Muscle layer of duodenum (tissue), 2 donors: ENCODE measurements around the gene OLIG1.

Experiments
- H3K27ac ChIP-seq: one replicate; pipeline ENCODE4 v1.7.0; 2013; ENCODE audit warnings: mild to moderate bottlenecking, low read length
- H3K27me3 ChIP-seq: one replicate; pipeline ENCODE4 v1.7.0; 2013; ENCODE audit warnings: low read depth, mild to moderate bottlenecking, control low read depth, low read length
- H3K36me3 ChIP-seq, 2 donors: one replicate each; pipeline ENCODE4 v1.7.0; 2013; ENCODE audit warnings: low read length in 2 of 2, control low read depth in 1 of 2, mild to moderate bottlenecking in 1 of 2; ENCODE audit not compliant: insufficient read depth in 2 of 2, control insufficient read depth in 1 of 2
- H3K4me1 ChIP-seq, 2 donors: one replicate each; pipeline ENCODE4 v1.7.0; 2013; ENCODE audit warnings: low read length in 2 of 2, mild to moderate bottlenecking in 2 of 2, control low read depth in 1 of 2, moderate library complexity in 1 of 2; ENCODE audit not compliant: insufficient read depth in 2 of 2, control insufficient read depth in 1 of 2
- H3K4me3 ChIP-seq, 2 donors: one replicate each; pipeline ENCODE4 v1.7.0; 2013; ENCODE audit warnings: low read length in 2 of 2, low read depth in 1 of 2, mild to moderate bottlenecking in 1 of 2
- H3K9me3 ChIP-seq, 2 donors: one replicate each; pipeline ENCODE4 v1.7.0; 2013; ENCODE audit warnings: low read length in 2 of 2, control low read depth in 1 of 2, mild to moderate bottlenecking in 1 of 2; ENCODE audit not compliant: control insufficient read depth in 1 of 2
- donor health status: healthy.

Gene OLIG1

DNA sequence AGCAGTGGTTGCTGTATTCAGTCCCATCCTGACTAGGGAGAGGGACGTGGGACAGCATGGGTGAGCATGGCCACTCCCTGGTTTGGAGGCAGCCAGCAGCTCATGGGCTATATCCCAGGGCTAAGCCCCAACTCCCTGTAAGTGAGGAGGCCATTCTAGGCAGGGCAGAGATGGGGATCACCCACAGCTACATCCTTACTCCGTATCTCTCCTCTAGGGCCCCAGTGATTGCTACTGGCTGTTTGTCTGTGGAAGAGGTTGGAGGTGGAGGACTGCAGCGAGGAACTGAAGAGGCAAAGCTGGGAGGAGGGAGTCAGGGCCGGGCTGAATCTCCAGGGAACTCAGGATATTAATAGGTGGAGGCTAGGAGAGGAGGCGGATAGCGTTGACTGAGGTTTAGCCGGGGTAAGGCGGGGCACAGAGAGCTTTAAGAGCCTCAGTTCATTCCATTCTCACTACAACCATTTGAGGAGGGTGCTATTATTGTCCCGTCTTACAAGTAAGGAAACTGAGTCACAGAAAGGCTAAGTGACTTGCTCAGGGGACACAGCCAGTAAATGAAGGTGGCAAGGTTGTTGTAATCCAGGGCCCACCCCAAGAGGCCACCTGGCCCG is 37.4 kb upstream of the OLIG1 start:
- no peak overlapping the region for H3K27ac ChIP-seq
- peaks cover 3 to 16% of the 10 kb centered on the region in 2 donors for H3K4me1 ChIP-seq
- H3K27me3 ChIP-seq, result peaks cover 61% of the 10 kb centered on the region
- H3K36me3 ChIP-seq, result no peaks in the 10 kb centered on the region
- H3K9me3 ChIP-seq, result no peaks in the 10 kb centered on the region
- no peak overlapping the region for H3K4me3 ChIP-seq

DNA sequence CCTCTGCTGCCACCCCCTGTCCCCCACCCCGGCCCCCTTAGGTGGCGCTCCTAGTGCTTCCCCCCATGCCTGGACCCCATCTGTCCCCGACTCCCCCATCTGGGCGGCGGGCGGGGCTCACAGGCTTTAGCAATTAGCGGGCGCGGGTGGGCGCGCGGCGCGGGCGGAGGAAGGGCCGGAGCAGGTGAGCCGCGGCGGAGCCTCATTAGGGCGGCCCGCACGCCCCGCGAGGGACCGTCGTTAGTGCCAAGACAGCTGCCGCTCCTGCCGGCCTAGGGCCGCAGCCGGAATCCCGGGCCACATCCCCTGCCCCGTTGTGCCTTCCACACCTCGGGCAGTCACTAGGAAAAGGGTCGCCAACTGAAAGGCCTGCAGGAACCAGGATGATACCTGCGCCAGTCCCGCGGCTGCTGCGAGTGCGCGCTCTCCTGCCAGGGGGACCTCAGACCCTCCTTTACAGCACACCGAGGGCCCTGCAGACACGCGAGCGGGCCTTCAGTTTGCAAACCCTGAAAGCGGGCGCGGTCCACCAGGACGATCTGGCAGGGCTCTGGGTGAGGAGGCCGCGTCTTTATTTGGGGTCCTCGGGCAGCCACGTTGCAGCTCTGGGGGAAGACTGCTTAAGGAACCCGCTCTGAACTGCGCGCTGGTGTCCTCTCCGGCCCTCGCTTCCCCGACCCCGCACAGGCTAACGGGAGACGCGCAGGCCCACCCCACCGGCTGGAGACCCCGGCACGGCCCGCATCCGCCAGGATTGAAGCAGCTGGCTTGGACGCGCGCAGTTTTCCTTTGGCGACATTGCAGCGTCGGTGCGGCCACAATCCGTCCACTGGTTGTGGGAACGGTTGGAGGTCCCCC is 36.6 kb upstream of the OLIG1 start:
- H3K9me3 ChIP-seq, result no peaks in the 10 kb centered on the region
- no peaks in the 10 kb centered on the region for H3K36me3 ChIP-seq
- peaks cover 3 to 8% of the 10 kb centered on the region in 2 donors for H3K4me1 ChIP-seq
- no peak overlapping the region for H3K4me3 ChIP-seq
- H3K27me3 ChIP-seq, result peaks cover 54% of the 10 kb centered on the region
- H3K27ac ChIP-seq, result no peak overlapping the region

GRCh38 chr21:33033961-33034413 is 36.0 kb upstream of the OLIG1 start:
- Histone ChIP-seq H3K27me3 (peaks cover 48% of the 10 kb centered on the region), H3K36me3 (no peaks in the 10 kb centered on the region), H3K27ac (no peak overlapping the region), H3K4me3 (no peak overlapping the region), H3K4me1 (peaks cover 1 to 3% of the 10 kb centered on the region in 2 donors), H3K9me3 (no peaks in the 10 kb centered on the region)

GRCh38 chr21:33035147-33035546 is 34.8 kb upstream of the OLIG1 start:
- Histone ChIP-seq H3K36me3 (no peaks in the 10 kb centered on the region), H3K4me3 (no peak overlapping the region), H3K9me3 (no peaks in the 10 kb centered on the region), H3K27ac (no peak overlapping the region), H3K27me3 (peaks cover 37% of the 10 kb centered on the region), H3K4me1 (no peaks in the 10 kb centered on the region)

DNA sequence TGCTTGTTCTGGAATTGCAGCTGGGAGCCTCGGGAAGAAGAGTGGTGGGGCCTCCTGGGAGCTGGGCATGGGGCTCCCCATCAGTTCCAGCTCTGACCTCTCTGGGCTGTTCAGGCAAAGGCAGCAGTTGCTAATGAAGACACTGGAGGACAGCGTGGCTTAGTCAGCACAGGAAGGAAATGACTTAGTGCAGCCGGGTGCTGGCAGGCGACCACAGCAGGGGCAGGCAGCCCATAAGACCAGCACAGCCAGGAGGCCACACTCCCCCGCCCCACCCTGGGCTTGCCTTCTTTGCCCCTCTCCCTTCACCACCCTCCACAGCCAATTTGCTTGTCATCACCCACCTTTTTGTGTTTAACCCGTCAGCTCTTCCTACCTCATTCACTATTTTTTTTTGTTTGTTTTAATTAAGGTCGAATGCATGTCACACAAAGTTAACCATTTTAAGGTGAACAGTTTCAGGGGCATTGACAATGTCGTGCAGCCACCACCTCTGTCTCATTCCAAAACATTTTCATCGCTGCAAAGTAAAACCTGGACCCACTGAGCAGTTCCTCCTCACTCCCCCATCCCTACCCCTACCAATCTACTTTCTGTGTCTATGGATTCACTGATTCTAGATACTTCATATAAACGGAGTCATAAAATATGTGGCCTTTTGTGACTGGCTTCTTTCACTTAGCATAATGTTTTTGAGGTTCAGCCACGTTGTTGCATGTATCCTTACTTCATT is 33.3 kb upstream of the OLIG1 start:
- Histone ChIP-seq H3K27ac (no peak overlapping the region), H3K27me3 (peaks cover 23% of the 10 kb centered on the region), H3K4me3 (no peak overlapping the region), H3K4me1 (no peaks in the 10 kb centered on the region), H3K9me3 (no peaks in the 10 kb centered on the region), H3K36me3 (no peaks in the 10 kb centered on the region)

GRCh38 chr21:33037501-33037900 is 32.4 kb upstream of the OLIG1 start:
- Histone ChIP-seq H3K27me3 (peaks cover 14% of the 10 kb centered on the region), H3K27ac (no peak overlapping the region), H3K36me3 (no peaks in the 10 kb centered on the region), H3K9me3 (no peaks in the 10 kb centered on the region), H3K4me3 (no peak overlapping the region), H3K4me1 (no peaks in the 10 kb centered on the region)

- peaks cover 4% of the 10 kb centered on the region for H3K27me3 ChIP-seq
- H3K4me3 ChIP-seq, result no peak overlapping the region
- no peaks in the 10 kb centered on the region for H3K4me1 ChIP-seq
- H3K36me3 ChIP-seq, result no peaks in the 10 kb centered on the region
- no peak overlapping the region for H3K27ac ChIP-seq
- no peaks in the 10 kb centered on the region for H3K9me3 ChIP-seq
Observed at GRCh38 chr21:33039536-33039935, 30.4 kb upstream of the OLIG1 start.

GRCh38 chr21:33040215-33040614 is 29.7 kb upstream of the OLIG1 start:
- Histone ChIP-seq H3K9me3 (no peaks in the 10 kb centered on the region), H3K27ac (no peak overlapping the region), H3K4me1 (no peaks in the 10 kb centered on the region), H3K4me3 (no peak overlapping the region), H3K27me3 (no peaks in the 10 kb centered on the region), H3K36me3 (no peaks in the 10 kb centered on the region)

DNA sequence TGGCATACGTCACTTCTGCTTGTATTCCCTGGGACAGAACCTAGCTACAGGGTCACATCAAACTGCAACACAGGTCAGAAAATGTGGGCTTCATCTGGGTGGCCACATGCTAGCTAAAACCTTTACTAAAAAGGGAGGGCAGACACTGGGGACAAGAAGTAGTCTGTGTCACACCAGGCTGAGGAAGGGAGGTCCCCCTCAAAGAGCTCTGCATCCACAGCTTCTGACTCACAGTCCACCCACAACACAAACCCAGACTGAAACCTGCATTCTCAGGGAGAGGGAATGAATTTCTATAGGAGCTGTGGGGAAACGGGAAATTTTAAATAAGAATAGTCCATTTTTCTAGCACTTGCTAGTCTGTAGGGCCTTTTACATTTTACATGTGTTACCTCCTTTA is 28.0 kb upstream of the OLIG1 start:
- H3K4me3 ChIP-seq, result no peak overlapping the region

DNA sequence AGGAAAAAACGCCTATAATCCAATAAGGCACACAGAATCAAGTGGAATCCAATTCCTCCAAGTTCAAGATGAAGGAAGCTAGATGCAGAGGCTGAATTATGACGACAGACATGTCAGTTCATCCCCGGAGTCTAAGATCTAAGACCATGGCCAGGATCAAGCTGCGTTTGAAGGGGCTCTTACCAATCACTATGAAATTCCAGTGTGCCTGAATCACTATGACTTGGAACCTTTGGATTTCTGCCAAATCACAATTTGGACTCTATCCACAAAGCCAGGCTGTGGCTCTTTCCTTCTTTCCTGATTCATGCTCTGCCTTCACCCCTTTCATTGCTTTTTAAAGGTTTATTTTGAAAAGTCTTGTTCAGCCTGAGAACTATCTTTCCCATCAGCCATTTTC is 27.1 kb upstream of the OLIG1 start:
- H3K27me3 ChIP-seq, result no peaks in the 10 kb centered on the region

More for the DNA sequence above, 28.0 kb upstream of the OLIG1 start:
- no peak overlapping the region for H3K27ac ChIP-seq
- H3K9me3 ChIP-seq, result no peaks in the 10 kb centered on the region
- H3K36me3 ChIP-seq, result no peaks in the 10 kb centered on the region
- H3K4me1 ChIP-seq, result no peaks in the 10 kb centered on the region
- H3K27me3 ChIP-seq, result no peaks in the 10 kb centered on the region

GRCh38 chr21:33046455-33046854 is 23.5 kb upstream of the OLIG1 start:
- H3K4me3 ChIP-seq, result no peak overlapping the region
- H3K36me3 ChIP-seq, result no peaks in the 10 kb centered on the region
- H3K9me3 ChIP-seq, result no peaks in the 10 kb centered on the region
- H3K27me3 ChIP-seq, result no peaks in the 10 kb centered on the region
- no peak overlapping the region for H3K27ac ChIP-seq
- H3K4me1 ChIP-seq, result no peaks in the 10 kb centered on the region

More for the DNA sequence above, 27.1 kb upstream of the OLIG1 start:
- H3K4me3 ChIP-seq, result no peak overlapping the region
- H3K4me1 ChIP-seq, result no peaks in the 10 kb centered on the region
- H3K9me3 ChIP-seq, result no peaks in the 10 kb centered on the region
- H3K36me3 ChIP-seq, result no peaks in the 10 kb centered on the region
- H3K27ac ChIP-seq, result no peak overlapping the region
